Esophagus (tissue), 2 donors: ENCODE results near the gene FIS1. TPM values are rescaled to one million over a fixed set of nuclear protein-coding genes. Genes with fewer than 3 reads are reported as not detected.
"Not testable (repeated sequence)": the region's sequence is repeated elsewhere in the genome, so short reads cannot be mapped to it uniquely, and the experiment has no call there.

Source experiments
- H3K27ac ChIP-seq, 2 donors: one replicate each; pipeline ENCODE4 v1.5.1; 2013; ENCODE audit warnings: low read depth in 2 of 2, mild to moderate bottlenecking in 2 of 2, inconsistent platforms in 1 of 2, low read length in 1 of 2, moderate library complexity in 1 of 2
- H3K27me3 ChIP-seq, 2 donors: one replicate each; pipeline ENCODE4 v1.6.1; 2013; ENCODE audit warnings: low read length in 2 of 2, control low read depth in 1 of 2, mild to moderate bottlenecking in 1 of 2; ENCODE audit not compliant: insufficient read depth in 2 of 2, control insufficient read depth in 1 of 2
- H3K36me3 ChIP-seq, 2 donors: one replicate each; pipeline ENCODE4 v1.6.1; 2013; ENCODE audit warnings: low read length in 1 of 2; ENCODE audit not compliant: control insufficient read depth in 2 of 2, insufficient read depth in 2 of 2
- H3K4me1 ChIP-seq, 2 donors: one replicate each; pipeline ENCODE4 v1.6.1; 2013; ENCODE audit warnings: low read length in 1 of 2; ENCODE audit not compliant: control insufficient read depth in 2 of 2, insufficient read depth in 2 of 2
- H3K4me3 ChIP-seq, 2 donors: one replicate each; pipeline ENCODE4 v1.5.1; 2013; ENCODE audit warnings: low read length in 2 of 2, mild to moderate bottlenecking in 2 of 2, low read depth in 1 of 2, moderate library complexity in 1 of 2
- H3K9me3 ChIP-seq, 2 donors: one replicate each; pipeline ENCODE4 v1.6.1; 2013; ENCODE audit warnings: mild to moderate bottlenecking in 2 of 2, low read depth in 1 of 2, low read length in 1 of 2, moderate library complexity in 1 of 2; ENCODE audit not compliant: control insufficient read depth in 2 of 2, insufficient read depth in 1 of 2
- WGBS, 2 donors: extraction: QIAGEN DNeasy Blood & Tissue Kit; methylation state at CpG; one replicate each; pipeline ENCODE4 v1.1.7; 2013; 5-methylcytosine and 5-hydroxymethylcytosine counted together
- polyA plus RNA-seq, 2 donors: library from polyadenylated mRNA; stranded (reverse); fragments of 200-250 nt; gene quantifications; one replicate each; pipeline ENCODE4 v1.2.3, GENCODE V29; 2013
- donor health status: healthy with polysubstance abuse.
- donor health status: Bipolar disorder and iron deficiency.

The FIS1 gene
- polyA plus RNA-seq, 2 donors, result 70.0 to 202 TPM

DNA sequence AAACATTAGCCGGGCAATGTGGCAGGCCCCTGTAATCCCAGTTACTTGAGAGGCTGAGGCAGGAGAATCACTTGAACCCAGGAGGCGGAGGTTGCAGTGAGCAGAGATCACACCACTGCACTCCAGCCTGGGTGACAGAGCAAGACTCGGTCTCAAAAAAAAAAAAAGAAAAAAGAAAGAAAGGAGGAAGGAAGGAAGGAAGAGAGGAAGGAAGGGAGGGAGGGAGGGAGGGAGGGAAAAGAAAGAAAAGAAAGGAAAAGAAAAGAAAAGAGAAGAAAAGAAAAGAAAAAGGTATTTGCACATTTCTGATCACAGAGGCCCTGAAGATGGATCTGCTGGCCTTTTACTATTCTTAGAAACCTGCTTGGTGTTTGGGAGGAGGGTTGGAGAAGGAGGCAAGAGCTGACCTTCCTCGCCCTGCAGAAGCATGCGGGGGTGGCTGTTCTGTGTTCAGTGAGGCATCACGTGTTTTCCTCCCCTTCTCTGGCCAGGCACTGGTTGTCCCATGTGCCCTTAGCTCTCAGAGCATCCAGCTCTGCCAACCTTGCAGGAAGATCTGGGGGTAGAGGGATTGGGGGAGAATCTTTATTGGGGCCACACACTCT is 19.3 kb upstream of the FIS1 start:
- H3K36me3 ChIP-seq, H3K27ac ChIP-seq, H3K9me3 ChIP-seq, H3K27me3 ChIP-seq, H3K4me1 ChIP-seq, H3K4me3 ChIP-seq: not testable (repeated sequence)
- WGBS, 2 donors, result 51 to 55% methylated on average over 6 of the region's 6 CpGs

DNA sequence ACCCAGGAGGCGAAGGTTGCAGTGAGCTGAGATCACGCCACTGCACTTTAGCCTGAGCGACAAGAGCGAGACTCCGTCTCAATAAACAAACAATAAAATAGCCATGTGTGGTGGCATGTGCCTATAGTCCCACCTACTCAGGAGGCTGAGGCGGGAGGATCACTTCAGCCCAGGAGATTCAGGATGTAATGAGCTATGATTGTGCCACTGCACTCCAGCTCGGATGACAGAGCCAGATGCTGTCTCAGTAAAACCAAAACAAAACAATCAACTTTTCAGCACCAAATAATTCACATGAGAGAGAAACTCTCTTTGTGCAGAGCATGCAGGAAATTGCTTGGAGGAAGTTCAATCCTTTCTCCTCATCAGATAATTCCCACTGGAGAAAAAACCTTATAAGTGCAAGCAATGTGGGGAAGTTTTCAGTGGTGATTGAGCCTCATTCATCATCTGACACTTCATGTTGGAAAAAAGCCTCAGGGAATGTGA is 13.4 kb upstream of the FIS1 start:
- 58 to 68% methylated on average over 7 of the region's 7 CpGs for WGBS, 2 donors
- H3K4me3 ChIP-seq, result no peak overlapping the region

DNA sequence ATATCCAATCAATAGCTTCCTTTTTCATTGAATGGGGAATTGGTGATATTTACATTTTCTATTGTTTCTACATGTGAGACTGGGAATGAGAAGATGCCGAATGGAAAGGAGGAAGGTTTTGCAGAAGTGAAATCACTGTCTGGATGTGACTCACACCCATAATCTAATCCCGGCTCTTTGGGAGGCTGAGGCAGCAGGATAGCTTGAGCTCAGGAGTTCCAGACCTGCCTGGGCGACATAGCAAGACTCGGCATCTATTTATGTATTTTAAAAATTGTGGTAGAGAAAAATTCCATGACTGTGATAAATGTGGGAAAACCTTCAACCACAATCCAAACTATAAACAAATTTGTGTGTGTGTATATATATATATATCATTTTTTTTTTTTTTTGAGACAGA is 10.9 kb upstream of the FIS1 start:
- Histone ChIP-seq H3K4me3 (no peak overlapping the region), H3K27ac (no peak overlapping the region), H3K9me3 (no peaks in the 10 kb centered on the region), H3K27me3 (no peaks in the 10 kb centered on the region), H3K4me1 (peaks cover 3 to 4% of the 10 kb centered on the region in 2 donors), H3K36me3 (no peaks in the 10 kb centered on the region)
- WGBS, 2 donors, result 56 to 62% methylated on average over 4 of the region's 4 CpGs

More for the DNA sequence above, 13.4 kb upstream of the FIS1 start:
- H3K27me3 ChIP-seq, result no peaks in the 10 kb centered on the region
- no peaks in the 10 kb centered on the region for H3K36me3 ChIP-seq
- H3K27ac ChIP-seq, result no peak overlapping the region
- no peaks in the 10 kb centered on the region for H3K9me3 ChIP-seq
- H3K4me1 ChIP-seq, result no peaks in the 10 kb centered on the region

DNA sequence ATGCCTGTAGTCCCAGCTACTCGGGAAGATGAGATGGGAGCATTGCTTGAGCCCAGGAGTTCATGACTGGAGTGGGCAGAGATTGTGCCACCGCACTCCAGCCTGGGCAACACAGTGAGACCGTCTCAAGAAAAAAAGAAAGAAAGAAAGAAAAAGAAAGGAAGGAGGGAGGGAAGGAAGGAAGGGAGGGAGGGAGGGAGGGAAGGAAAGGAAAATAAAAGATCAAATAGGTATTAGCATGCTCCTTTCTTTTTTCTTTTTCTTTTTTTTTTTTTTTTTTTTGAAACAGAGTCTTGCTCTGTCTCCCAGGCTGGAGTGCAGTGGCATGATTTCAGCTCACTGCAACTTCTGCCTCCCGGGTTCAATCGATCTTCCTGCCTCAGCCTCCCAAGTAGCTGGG is 8.3 kb upstream of the FIS1 start:
- H3K4me1 ChIP-seq, H3K36me3 ChIP-seq, H3K27me3 ChIP-seq, H3K27ac ChIP-seq, H3K4me3 ChIP-seq, H3K9me3 ChIP-seq: not testable (repeated sequence)
- WGBS, 2 donors, result 90 to 94% methylated on average over 5 of the region's 5 CpGs

DNA sequence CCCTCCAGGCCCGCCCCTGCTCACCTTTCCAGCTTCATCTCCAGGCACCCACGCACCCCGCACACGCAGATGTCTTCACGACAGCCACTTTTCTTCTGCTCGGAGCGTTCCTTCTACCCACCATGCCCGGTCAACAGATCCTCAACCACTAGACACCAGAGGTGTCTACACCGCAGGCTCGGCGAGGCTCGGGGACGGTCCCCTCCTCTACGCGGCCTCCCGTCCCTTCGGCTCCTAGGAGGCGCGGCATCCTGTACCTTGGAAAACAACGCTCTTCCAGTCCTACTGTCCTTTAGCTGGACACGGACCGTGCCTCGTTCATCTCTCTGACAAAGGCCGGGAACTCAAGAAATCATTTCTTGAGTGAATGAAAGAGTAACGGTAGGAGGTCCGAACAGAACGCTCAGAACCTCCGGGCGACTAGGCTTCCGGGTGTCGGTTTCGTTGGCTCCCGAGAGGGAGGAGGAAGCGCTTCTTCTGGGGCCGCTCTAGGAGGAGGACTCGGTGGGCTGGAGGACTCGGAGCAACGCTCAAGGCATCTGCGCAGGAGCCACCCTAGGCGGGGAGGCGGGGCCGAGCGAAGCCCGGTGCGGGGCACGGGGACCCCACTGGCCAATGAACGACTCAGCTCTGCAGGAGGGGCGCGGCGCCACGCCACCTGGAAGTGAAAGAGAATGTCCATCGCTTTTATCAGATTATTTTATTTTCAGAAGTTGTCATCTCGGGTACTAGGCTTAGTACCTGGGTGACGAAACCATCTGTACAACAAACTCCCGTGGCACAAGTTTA is 7.2 kb upstream of the FIS1 start:
- H3K27ac ChIP-seq, result peak overlapping the region; percentile 86 to 90
- WGBS, 2 donors, result 0 to 1% methylated on average over 55 of the region's 55 CpGs
- peak overlapping the region; percentile 91 to 98 for H3K4me3 ChIP-seq
- H3K4me1 ChIP-seq, result peaks cover 3 to 4% of the 10 kb centered on the region in 2 donors
- no peaks in the 10 kb centered on the region for H3K9me3 ChIP-seq
- no peaks in the 10 kb centered on the region for H3K27me3 ChIP-seq
- no peaks in the 10 kb centered on the region for H3K36me3 ChIP-seq

DNA sequence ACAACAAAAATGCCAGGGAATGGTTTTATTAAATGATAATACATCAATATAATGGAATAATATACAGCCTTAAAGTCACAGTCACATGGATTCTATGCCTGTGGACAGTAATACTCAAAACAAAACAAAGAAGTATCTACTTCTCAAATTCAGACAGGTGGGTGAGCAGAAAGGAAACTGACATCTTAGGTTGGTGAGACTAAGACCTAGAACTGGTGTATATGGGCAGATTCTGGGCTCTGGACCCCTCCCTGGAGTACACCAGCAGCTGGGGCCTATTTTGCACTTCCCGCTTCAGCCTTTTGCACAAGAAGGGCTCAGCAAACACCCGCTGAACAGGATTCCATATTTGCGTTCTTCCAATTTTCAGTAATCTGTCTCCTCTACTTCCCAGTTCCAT is 5.4 kb upstream of the FIS1 start:
- no peaks in the 10 kb centered on the region for H3K27me3 ChIP-seq
- peaks cover 3 to 4% of the 10 kb centered on the region in 2 donors for H3K4me1 ChIP-seq
- no peaks in the 10 kb centered on the region for H3K9me3 ChIP-seq
- H3K4me3 ChIP-seq, result no peak overlapping the region
- no peak overlapping the region for H3K27ac ChIP-seq
- H3K36me3 ChIP-seq, result no peaks in the 10 kb centered on the region
- 90 to 91% methylated on average over 3 of the region's 3 CpGs for WGBS, 2 donors

DNA sequence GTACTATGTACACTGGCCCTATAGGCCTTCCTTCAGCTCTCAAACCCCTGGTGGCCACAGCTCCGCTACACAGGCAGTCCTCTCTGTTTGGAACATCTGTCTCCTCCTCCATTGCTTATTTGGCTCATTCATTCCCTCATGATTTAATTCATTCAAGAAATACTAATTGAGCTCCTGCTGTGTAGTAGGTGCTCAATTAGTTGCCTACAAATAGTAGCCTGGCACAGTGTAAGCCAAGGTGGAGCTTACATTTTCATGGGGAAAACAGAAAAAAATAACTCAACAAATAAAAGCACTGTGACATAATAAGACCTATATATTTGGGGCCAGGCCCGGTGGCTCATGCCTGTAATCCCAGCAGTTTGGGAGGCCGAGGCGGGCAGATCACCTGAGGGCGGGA is 3.4 kb upstream of the FIS1 start:
- Histone ChIP-seq H3K4me1 (peaks cover 9 to 12% of the 10 kb centered on the region in 2 donors), H3K9me3 (no peaks in the 10 kb centered on the region), H3K4me3 (no peak overlapping the region), H3K27ac (no peak overlapping the region), H3K36me3 (no peaks in the 10 kb centered on the region), H3K27me3 (no peaks in the 10 kb centered on the region)
- WGBS, 2 donors, result 97 to 98% methylated on average over 5 of the region's 5 CpGs

DNA sequence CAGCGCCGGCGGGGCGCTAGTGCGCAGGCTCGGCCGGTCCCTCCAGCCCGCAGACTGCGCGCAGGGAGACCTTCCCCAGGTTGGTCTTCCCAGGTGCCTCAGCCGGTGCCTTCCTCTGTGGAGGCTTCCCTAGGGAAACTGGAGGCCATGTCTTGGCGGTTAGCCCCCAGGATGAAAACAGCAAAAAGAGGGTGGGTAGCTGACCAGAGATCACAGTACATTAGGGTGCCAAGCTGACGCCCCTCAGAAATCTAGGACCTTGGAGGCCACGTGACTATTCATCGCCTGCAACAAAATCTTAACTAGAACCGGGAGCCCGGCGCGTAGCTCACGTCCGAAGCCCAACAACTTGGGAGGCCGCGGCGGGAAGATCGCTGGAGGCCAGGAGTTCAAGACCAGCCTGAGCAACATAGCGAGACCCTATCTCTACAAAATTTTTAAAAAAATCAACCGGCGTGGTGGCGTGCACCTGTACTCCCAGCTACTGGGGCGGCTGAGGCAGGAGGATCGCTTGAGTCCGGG is 327 bp upstream of the FIS1 start:
- Histone ChIP-seq H3K9me3 (no peaks in the 10 kb centered on the region), H3K27ac (peak overlapping the region; percentile 95 to 97), H3K4me1 (peaks cover 7 to 15% of the 10 kb centered on the region in 2 donors), H3K4me3 (peak overlapping the region; percentile 90 to 91), H3K36me3 (peaks cover 5 to 6% of the 10 kb centered on the region in 2 donors), H3K27me3 (no peaks in the 10 kb centered on the region)
- 28 to 31% methylated on average over 32 of the region's 32 CpGs for WGBS, 2 donors

DNA sequence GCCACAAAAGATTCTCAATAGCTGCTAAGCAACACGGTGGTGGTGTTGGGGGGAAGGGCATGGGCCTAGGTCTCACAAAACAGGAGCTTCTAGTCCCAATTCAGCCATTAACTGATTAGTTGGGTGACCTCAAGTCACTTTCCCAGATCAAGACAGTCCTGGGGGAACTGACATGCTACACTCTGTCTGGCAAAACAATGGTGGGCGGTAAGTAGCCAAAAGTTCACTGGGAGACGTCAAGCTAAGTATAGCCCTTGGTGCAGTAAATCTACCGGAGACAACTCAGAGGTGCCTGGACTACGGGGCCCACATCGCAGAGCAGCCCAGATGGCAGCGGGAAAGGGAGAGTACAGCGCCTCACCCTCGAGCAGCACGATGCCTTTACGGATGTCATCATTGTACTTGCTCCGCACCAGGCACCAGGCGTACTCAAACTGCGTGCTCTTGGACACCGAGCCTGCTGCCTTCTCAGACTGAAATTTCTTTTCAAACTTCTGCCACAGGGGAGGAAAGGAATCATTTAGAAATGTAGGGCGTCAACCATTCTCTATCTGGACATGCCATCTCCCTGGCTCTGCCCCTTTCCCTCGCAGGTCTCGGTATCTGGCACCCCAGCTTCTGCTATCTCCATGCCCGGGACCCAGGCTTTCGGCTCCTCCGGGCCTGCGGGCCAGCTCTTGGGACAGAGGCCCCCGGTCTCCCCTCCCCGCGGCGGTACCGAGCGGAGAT is 1.1 kb downstream of the FIS1 start:
- H3K36me3 ChIP-seq, result peaks cover 5 to 16% of the 10 kb centered on the region in 2 donors
- H3K27ac ChIP-seq, result peak overlapping the region; percentile 95 to 97
- no peaks in the 10 kb centered on the region for H3K9me3 ChIP-seq
- peak overlapping the region; percentile 90 to 91 for H3K4me3 ChIP-seq
- no peaks in the 10 kb centered on the region for H3K27me3 ChIP-seq
- peaks cover 7 to 15% of the 10 kb centered on the region in 2 donors for H3K4me1 ChIP-seq
- 17 to 20% methylated on average over 28 of the region's 28 CpGs for WGBS, 2 donors
